GM12873 (cell line): Measurements from ENCODE around the gene RBBP9.

Source experiments
- CTCF ChIP-seq: IDR thresholded peaks from 2 replicates; pipeline ENCODE4 v1.5.1; 2012; ENCODE audit warnings: low read depth, mild to moderate bottlenecking, moderate library complexity, low read length, control low read depth; ENCODE audit not compliant: insufficient read depth; ENCODE audit errors: missing control alignments

RBBP9 gene

GRCh38 chr20:18496740-18497592 lies at the start of gene RBBP9:
Gene RBBP9, minus strand, starts transcription at chr20:18497225. Its CDS starts 58 bp downstream, at chr20:18497167.
- no peak for TF ChIP-seq CTCF

DNA sequence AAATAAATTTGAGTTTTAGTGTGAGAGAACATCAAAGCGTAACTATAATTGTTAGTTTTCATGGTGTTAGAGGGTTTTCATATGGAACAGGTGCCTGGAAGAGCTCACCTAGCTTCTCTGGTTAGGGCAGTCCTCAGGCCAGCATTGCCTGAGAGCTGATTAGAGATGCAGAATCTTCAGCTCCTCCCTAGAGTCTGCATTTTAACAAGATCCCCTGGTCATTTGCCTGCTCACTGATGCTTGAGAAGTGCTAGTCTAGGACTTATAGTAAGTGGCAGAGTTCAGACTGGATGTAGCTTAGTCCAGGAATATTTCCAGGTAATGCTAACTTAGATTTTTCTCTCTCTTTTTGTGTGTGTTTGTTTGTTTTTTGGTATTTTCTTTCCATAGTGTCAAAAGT lies 48.5 kb upstream of the RBBP9 start:
- no peak for TF ChIP-seq CTCF

GRCh38 chr20:18543932-18544331 lies 46.9 kb upstream of the RBBP9 start:
- TF ChIP-seq CTCF = no peak

- no peak for TF ChIP-seq CTCF
These were observed 46.2 kb upstream of the RBBP9 start for GRCh38 chr20:18543216-18543615.

GRCh38 chr20:18541741-18542140 lies 44.7 kb upstream of the RBBP9 start:
- no peak for TF ChIP-seq CTCF

DNA sequence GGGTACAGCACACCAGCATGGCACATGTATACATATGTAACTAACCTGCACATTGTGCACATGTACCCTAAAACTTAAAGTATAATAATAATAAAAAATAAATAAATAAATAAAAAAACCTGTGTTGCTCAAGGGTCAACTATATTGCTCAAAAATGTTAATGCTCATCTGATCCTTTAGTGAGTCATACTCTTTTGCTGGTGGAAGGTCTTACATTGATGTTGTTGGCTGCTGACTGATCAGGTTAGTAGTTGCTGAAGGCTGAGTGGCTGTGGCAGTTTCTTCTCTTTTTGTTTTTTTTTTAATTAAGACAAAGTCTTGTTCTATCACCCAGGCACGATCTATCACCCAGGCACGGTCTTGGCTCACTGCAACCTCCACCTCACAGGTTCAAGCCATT lies 40.6 kb upstream of the RBBP9 start:
- no peak for TF ChIP-seq CTCF

DNA sequence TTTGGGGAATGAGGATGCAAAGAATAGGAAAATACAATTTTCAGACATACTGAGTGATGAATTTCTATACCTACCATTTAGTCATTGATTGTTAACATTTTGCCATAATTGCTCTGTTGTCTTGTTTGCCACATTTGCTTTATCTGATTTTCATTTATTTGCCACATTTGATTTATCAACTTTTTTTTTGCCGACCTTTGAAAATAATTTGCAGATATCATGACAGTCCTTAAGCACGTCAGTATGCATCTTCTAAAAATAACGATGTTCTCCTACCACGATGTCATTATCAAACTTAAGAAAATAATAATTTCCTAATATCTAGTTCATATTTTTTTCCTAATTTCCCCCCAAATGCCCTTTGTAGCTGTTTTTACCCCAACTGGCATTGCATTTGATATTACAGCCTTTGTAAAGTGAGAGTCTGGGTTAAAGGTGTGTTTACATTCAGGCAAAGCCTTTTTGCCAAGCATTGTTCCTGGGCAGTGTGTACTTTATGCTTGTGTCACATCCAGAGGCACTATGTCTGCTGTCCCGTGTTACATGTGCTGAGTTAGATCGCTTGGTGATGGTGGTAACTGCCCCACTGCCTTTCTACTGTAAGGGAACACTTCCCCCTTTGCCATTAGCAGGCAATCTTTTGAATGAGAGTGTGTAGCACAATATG lies 37.1 kb upstream of the RBBP9 start:
- TF ChIP-seq CTCF = no peak
